T-cell (primary cell): Measurements from ENCODE around the gene RBFOX1. TPM values are rescaled to one million over a fixed set of nuclear protein-coding genes. Genes with fewer than 3 reads are reported as not detected.

Experiments
- ATAC-seq, 4 experiments: fragments of 200-7000 bp in 3 of 4; fragments of 150-1000 bp in 1 of 4; cut with Tn5 transposase; replicated peaks in 1 of 4; 1 replicate in 3 of 4; 2 replicates in 1 of 4; pipeline ENCODE4 v1.10.0; 2021; ENCODE audit warnings: moderate library complexity in 3 of 4, mild to moderate bottlenecking in 2 of 4, moderate number of reproducible peaks in 1 of 4
- CTCF ChIA-PET, 2 donors: fragments of 300-600 bp; sonication (Branson Sonifier 250); formaldehyde crosslinking; loops; one replicate each; lab custom pipeline; 2022; ENCODE audit warnings: antibody characterized with exemption in 2 of 2; lab: Charles Lee
- POLR2A ChIA-PET, 2 donors: fragments of 300-600 bp; sonication (Branson Sonifier 250); formaldehyde crosslinking; loops; one replicate each; lab custom pipeline; 2022; ENCODE audit warnings: antibody characterized with exemption in 2 of 2; lab: Charles Lee
- DNase-seq, 35 experiments: peaks; one replicate each; pipeline versions ENCODE4 v3.0.0 to v3.0.0-alpha.2; 2013 to 2023
- H3K27ac ChIP-seq: one replicate; pipeline ENCODE4 v1.5.1; 2013; ENCODE audit warnings: low read length
- H3K27me3 ChIP-seq, 2 experiments: replicated peaks in 1 of 2; 1 replicate in 1 of 2; 2 replicates in 1 of 2; pipeline versions ENCODE4 v1.6.1 to v1.7.0; 2013; ENCODE audit warnings: low read length in 1 of 2, mixed read lengths in 1 of 2; ENCODE audit not compliant: control insufficient read depth in 2 of 2, insufficient read depth in 2 of 2; ENCODE audit errors: extremely low read depth in 1 of 2
- H3K36me3 ChIP-seq, 2 donors: 1 replicate in 1 of 2; 2 replicates in 1 of 2; pipeline versions ENCODE4 v1.6.1 to v1.7.0; 2013; ENCODE audit warnings: low read length in 1 of 2; ENCODE audit not compliant: control insufficient read depth in 2 of 2, insufficient read depth in 1 of 2; ENCODE audit errors: extremely low read depth in 1 of 2
- H3K4me1 ChIP-seq, 2 experiments: 1 replicate in 1 of 2; 2 replicates in 1 of 2; pipeline versions ENCODE4 v1.6.1 to v1.7.0; 2013; ENCODE audit warnings: low read length in 2 of 2, mixed read lengths in 1 of 2; ENCODE audit not compliant: insufficient read depth in 2 of 2, control insufficient read depth in 1 of 2; ENCODE audit errors: extremely low read depth in 1 of 2
- H3K4me3 ChIP-seq, 2 donors: 1 replicate in 1 of 2; 2 replicates in 1 of 2; pipeline versions ENCODE4 v1.5.1 to v1.7.0; 2013; ENCODE audit warnings: mild to moderate bottlenecking in 2 of 2, low read length in 1 of 2, moderate library complexity in 1 of 2; ENCODE audit not compliant: control insufficient read depth in 1 of 2; ENCODE audit errors: extremely low read depth in 1 of 2
- H3K9me3 ChIP-seq: 2 replicates; pipeline ENCODE4 v1.7.0; 2013
- H3K27ac Mint-ChIP-seq, 2 donors: one replicate each; pipeline ENCODE4 v1.8.0; 2020 to 2021; ENCODE audit warnings: mild to moderate bottlenecking in 2 of 2, mixed read lengths in 2 of 2
- H3K27me3 Mint-ChIP-seq, 2 donors: one replicate each; pipeline ENCODE4 v1.8.0; 2021 to 2022; ENCODE audit warnings: mixed read lengths in 2 of 2
- H3K36me3 Mint-ChIP-seq: one replicate; pipeline ENCODE4 v1.8.0; 2021; ENCODE audit warnings: mixed read lengths
- H3K4me1 Mint-ChIP-seq, 3 donors: one replicate each; pipeline ENCODE4 v1.8.0; 2020 to 2022; ENCODE audit warnings: mixed read lengths in 3 of 3, mild to moderate bottlenecking in 1 of 3
- H3K4me3 Mint-ChIP-seq, 3 donors: one replicate each; pipeline ENCODE4 v1.8.0; 2020 to 2022; ENCODE audit warnings: mild to moderate bottlenecking in 3 of 3, mixed read lengths in 3 of 3, moderate library complexity in 3 of 3
- H3K9me3 Mint-ChIP-seq, 3 donors: one replicate each; pipeline ENCODE4 v1.8.0; 2020 to 2022; ENCODE audit warnings: mixed read lengths in 3 of 3
- WGBS: methylation state at CpG from one replicate; pipeline ENCODE4 v1.1.5; 2013; ENCODE audit warnings: missing lambda C conversion rate; ENCODE audit not compliant: insufficient coverage; 5-methylcytosine and 5-hydroxymethylcytosine counted together
- total RNA-seq, 35 experiments: library from RNA in 6 of 35; stranded (reverse) in 6 of 35; fragments of 120-200 nt in 1 of 35; gene quantifications; one replicate each; pipeline versions ENCODE4 v1.2.1 to v1.2.4 and lab custom pipeline; 2013 to 2026

Gene RBFOX1
- total RNA-seq, 5 donors from 2014 or later (not counting 1 experiment from before 2014, with no cell fraction given): not detected

DNA sequence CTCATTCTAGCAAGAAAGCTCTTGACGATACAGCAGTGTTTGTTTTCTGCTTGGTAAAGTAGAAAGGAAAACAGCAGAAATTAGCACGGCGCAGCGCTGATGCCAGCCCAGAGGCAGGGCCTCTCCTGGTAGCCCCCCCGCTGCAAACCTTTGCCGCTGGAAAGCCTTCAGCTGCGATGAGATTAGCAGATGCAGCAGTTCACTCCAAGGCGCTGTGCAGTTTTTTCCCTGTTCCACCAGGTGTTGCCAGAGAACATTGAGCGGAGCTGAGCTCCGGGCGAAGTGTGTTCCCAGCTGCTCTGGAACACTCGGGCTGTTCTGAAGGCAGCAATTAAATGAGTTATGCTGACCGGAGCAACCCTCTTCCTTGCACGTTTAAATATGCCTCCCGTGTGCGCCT lies 72.5 kb downstream of the RBFOX1 start:
- H3K27ac ChIP-seq: no peak overlapping the region
- Mint-ChIP-seq H3K36me3 (no peaks in the 10 kb centered on the region), H3K9me3 (peaks cover 10 to 25% (median 10%) of the 10 kb centered on the region in 3 donors), H3K4me3 (no peak overlapping the region), H3K4me1 (no peaks in the 10 kb centered on the region), H3K27ac (no peak overlapping the region), H3K27me3 (no peaks in the 10 kb centered on the region)
- ChIA-PET CTCF (no interaction called here), POLR2A (no interaction called here)
- no peaks in the 10 kb centered on the region for H3K27me3 ChIP-seq
- WGBS: 72% methylated on average over 11 of the region's 16 CpGs
- ATAC-seq (no peak), DNase-seq (no peak)
- H3K4me1 ChIP-seq: no peaks in the 10 kb centered on the region
- H3K9me3 ChIP-seq: no peaks in the 10 kb centered on the region
- H3K36me3 ChIP-seq: no peaks in the 10 kb centered on the region
- no peak overlapping the region for H3K4me3 ChIP-seq

DNA sequence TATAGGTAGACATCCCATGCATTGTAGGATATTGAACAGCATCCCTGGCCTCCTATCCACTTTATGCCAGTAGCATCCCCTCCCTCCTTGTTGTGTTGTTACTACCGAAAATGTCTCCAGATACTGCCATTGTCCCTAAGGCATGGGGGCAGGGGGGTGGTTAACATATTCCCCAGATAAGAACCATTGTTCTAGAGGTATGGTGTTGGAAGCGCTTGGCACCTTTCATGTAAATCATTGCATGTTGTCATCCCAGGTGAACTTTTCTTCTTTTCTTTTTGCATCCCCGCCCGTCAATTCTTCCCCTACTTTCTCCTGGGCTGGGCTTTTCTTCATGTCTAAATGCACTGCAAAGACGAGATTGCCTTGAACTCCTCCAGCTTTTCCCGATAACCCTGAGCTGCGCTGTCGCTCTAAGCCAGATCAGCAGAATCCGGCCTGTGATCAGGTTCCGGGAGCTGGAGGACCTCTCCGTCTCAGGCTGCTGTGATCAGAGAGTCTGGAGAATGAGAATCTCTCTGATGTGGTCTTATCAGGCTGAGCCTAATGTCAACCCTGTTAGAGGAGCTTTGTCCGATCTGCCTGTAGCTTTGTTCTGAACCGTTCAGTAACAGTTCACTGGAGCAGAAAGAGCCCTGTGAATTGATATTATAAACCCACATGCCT lies 76.2 kb downstream of the RBFOX1 start:
- no peaks in the 10 kb centered on the region for H3K36me3 Mint-ChIP-seq
- H3K27ac ChIP-seq: no peak overlapping the region
- H3K27me3 Mint-ChIP-seq: no peaks in the 10 kb centered on the region
- no peak overlapping the region for H3K4me3 Mint-ChIP-seq
- ChIA-PET POLR2A (no interaction called here), CTCF (no interaction called here)
- ATAC-seq (no peak), DNase-seq (no peak)
- H3K9me3 ChIP-seq: no peaks in the 10 kb centered on the region
- H3K4me3 ChIP-seq: no peak overlapping the region
- H3K27me3 ChIP-seq: no peaks in the 10 kb centered on the region
- 58% methylated on average over 5 of the region's 13 CpGs for WGBS
- no peaks in the 10 kb centered on the region for H3K4me1 Mint-ChIP-seq
- H3K9me3 Mint-ChIP-seq: peaks cover 4 to 26% (median 21%) of the 10 kb centered on the region in 3 donors
- no peaks in the 10 kb centered on the region for H3K36me3 ChIP-seq
- no peaks in the 10 kb centered on the region for H3K4me1 ChIP-seq
- no peak overlapping the region for H3K27ac Mint-ChIP-seq

DNA sequence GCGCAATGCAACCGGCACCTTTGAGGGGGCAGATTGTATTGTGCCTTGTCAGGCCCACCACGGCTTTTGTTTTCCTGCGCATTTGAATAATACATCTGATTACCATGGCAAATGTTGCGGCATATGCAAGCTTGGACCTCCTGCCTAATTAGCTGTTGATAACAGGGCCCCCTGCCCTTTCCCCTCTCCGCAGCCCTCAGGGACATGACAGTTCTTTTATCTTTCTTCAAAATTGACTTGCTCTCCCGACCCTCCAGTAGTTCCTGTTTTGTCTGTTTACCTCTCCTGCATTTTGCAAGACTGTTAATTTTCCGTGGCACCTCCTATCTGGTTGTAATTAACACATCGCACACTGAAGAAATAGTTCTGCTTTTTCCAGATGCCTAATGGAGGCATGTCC lies 86.8 kb downstream of the RBFOX1 start:
- H3K9me3 ChIP-seq: no peaks in the 10 kb centered on the region
- CTCF ChIA-PET: no interaction called here
- no peak overlapping the region for H3K27ac ChIP-seq
- no peaks in the 10 kb centered on the region for H3K27me3 ChIP-seq
- DNase-seq: no peak
- no peaks in the 10 kb centered on the region for H3K36me3 Mint-ChIP-seq
- no peak overlapping the region for H3K4me3 ChIP-seq
- peaks cover 3 to 13% (median 12%) of the 10 kb centered on the region in 3 donors for H3K9me3 Mint-ChIP-seq
- no peaks in the 10 kb centered on the region for H3K36me3 ChIP-seq
- no peaks in the 10 kb centered on the region for H3K4me1 Mint-ChIP-seq
- H3K27ac Mint-ChIP-seq: no peak overlapping the region
- WGBS: 46% methylated on average over 7 of the region's 9 CpGs
- no peaks in the 10 kb centered on the region for H3K27me3 Mint-ChIP-seq
- no peak overlapping the region for H3K4me3 Mint-ChIP-seq
- POLR2A ChIA-PET: no interaction called here
- no peaks in the 10 kb centered on the region for H3K4me1 ChIP-seq
- no peak for ATAC-seq

GRCh38 chr16:7420079-7420478 lies 87.4 kb downstream of the RBFOX1 start:
- Histone ChIP-seq H3K4me3 (no peak overlapping the region), H3K4me1 (no peaks in the 10 kb centered on the region), H3K27ac (no peak overlapping the region), H3K9me3 (no peaks in the 10 kb centered on the region), H3K36me3 (no peaks in the 10 kb centered on the region), H3K27me3 (no peaks in the 10 kb centered on the region)
- no peaks in the 10 kb centered on the region for H3K36me3 Mint-ChIP-seq
- ChIA-PET POLR2A (no interaction called here), CTCF (no interaction called here)
- peaks cover 3 to 13% (median 12%) of the 10 kb centered on the region in 3 donors for H3K9me3 Mint-ChIP-seq
- DNase-seq (no peak), ATAC-seq (no peak)
- WGBS: no CpG with 5 or more reads among the region's 6 CpGs
- no peak overlapping the region for H3K4me3 Mint-ChIP-seq
- H3K27ac Mint-ChIP-seq: no peak overlapping the region
- no peaks in the 10 kb centered on the region for H3K27me3 Mint-ChIP-seq
- H3K4me1 Mint-ChIP-seq: no peaks in the 10 kb centered on the region

- Histone ChIP-seq H3K27me3 (no peaks in the 10 kb centered on the region), H3K4me3 (no peak overlapping the region), H3K9me3 (no peaks in the 10 kb centered on the region), H3K4me1 (no peaks in the 10 kb centered on the region), H3K27ac (no peak overlapping the region), H3K36me3 (no peaks in the 10 kb centered on the region)
- Mint-ChIP-seq H3K4me3 (no peak overlapping the region), H3K4me1 (no peaks in the 10 kb centered on the region), H3K27ac (no peak overlapping the region), H3K9me3 (peaks cover 3 to 13% (median 12%) of the 10 kb centered on the region in 3 donors), H3K36me3 (no peaks in the 10 kb centered on the region), H3K27me3 (no peaks in the 10 kb centered on the region)
- ATAC-seq (no peak), DNase-seq (no peak)
- WGBS: 91% methylated on average over 4 of the region's 6 CpGs
- CTCF ChIA-PET: no interaction called here
- POLR2A ChIA-PET: no interaction called here
These were observed 88.2 kb downstream of the RBFOX1 start for GRCh38 chr16:7420843-7421242.

DNA sequence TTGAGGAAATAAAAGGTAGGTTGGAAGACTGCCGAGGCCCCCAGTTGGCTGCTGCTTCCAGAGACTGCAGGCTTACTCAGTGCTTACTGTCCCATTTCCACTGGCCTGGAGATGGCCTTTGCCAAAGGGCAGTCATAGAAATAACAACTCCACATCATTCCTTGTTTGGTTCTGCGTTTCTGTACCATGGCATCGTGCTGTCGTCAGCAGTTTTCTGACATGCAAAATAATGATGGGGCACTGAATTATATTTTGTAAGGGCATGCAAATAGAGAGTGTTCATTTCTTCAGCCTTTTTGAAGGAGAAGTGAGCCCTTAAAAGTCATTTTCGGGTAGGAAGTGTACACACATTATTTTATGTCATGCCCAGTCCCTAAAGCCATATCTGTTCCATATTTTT lies 88.9 kb downstream of the RBFOX1 start:
- no peaks in the 10 kb centered on the region for H3K9me3 ChIP-seq
- no peaks in the 10 kb centered on the region for H3K27me3 Mint-ChIP-seq
- H3K36me3 ChIP-seq: no peaks in the 10 kb centered on the region
- ATAC-seq (no peak), DNase-seq (no peak)
- no peaks in the 10 kb centered on the region for H3K4me1 Mint-ChIP-seq
- peaks cover 8 to 16% (median 14%) of the 10 kb centered on the region in 3 donors for H3K9me3 Mint-ChIP-seq
- no peaks in the 10 kb centered on the region for H3K36me3 Mint-ChIP-seq
- H3K4me3 ChIP-seq: no peak overlapping the region
- no peak overlapping the region for H3K27ac Mint-ChIP-seq
- H3K27ac ChIP-seq: no peak overlapping the region
- ChIA-PET CTCF (no interaction called here), POLR2A (no interaction called here)
- no peaks in the 10 kb centered on the region for H3K4me1 ChIP-seq
- no peaks in the 10 kb centered on the region for H3K27me3 ChIP-seq
- no peak overlapping the region for H3K4me3 Mint-ChIP-seq
- 100% methylated on average over 1 of the region's 5 CpGs for WGBS
